ENCODE results near the gene KIF23. TPM values are rescaled to one million over a fixed set of nuclear protein-coding genes. Genes with fewer than 3 reads are reported as not detected.

Gene KIF23
- total RNA-seq, 1 donor from 2014 or later: 1.5 TPM

DNA sequence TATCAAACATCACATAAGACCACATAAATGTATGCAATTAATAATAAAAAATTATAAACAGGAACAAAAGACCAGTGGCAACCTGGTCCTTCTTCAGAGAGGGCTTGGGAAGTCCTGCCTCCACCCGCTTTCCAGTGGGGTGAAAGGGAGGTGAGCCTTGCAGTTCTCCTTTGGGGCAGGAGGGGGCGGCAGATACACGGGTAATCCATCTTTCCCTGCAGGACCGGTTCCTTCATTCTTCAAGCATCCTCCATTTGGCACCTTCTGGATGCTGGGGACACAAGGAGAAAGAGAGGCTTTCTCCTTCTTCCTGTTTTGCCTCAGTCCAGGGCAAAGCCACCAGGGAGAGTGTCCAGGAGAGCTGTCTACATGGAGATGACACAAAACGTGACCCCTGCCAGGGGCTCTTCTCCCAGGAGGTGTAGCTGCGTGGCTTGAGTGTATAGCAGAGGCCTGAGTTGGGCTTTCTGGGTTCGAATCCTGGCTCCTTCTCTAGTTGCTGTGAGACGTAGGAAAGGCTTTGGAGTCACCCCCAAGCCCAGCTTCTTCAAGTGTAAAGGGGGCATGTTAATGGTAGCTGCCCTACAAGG lies 61.7 kb downstream of the KIF23 start:
- peak; percentile 80 for ATAC-seq
- intact Hi-C loops (cut with DNase I): loop anchor here (2.0 to 10.0 kb wide), 6 partner anchors 89 to 1013 kb away; partner anchors contain the start of gene TLE3
- peak; percentile 80 for DNase-seq (ENCODE audit: missing footprints)

DNA sequence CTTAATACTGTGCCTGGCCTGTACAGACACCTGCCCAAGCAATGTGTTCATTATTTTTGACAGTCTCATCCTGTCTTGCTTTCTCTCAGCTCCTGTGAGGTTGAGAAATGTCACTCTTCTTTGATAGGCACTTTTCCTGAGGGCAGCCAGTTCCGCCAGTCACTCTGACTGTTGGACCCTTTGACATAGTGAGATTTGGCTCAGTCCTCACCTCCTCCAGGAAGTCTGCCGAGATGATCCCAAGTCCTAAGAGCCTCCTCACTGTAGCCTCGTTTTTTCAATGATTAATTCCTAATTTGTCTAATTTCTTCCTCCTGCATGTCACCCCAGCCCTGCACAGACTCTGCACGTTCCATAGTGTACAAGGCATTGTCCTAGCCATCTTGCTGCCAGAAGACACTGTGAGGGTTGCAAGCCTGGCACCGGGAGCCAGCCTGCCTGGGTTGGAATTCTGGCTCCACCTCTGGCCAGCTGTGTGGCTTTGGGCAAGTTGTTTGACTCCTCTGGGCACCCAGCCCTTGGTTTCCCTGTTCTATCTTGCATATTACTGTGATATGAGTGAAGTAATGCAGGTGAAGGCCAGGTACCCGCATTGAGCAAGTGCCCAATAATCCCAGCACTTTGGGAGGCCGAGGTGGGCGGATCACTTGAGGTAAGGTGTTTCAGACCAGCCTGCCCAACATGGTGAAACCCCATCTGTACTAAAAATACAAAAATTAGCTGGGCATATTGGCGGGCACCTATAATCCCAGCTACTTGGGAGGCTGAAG lies 62.7 kb downstream of the KIF23 start:
- intact Hi-C loops (cut with DNase I): loop anchor here (2.0 to 10.0 kb wide), 6 partner anchors 88 to 1012 kb away; partner anchors contain the start of gene TLE3
- DNase-seq (ENCODE audit: missing footprints): no peak
- ATAC-seq: no peak

DNA sequence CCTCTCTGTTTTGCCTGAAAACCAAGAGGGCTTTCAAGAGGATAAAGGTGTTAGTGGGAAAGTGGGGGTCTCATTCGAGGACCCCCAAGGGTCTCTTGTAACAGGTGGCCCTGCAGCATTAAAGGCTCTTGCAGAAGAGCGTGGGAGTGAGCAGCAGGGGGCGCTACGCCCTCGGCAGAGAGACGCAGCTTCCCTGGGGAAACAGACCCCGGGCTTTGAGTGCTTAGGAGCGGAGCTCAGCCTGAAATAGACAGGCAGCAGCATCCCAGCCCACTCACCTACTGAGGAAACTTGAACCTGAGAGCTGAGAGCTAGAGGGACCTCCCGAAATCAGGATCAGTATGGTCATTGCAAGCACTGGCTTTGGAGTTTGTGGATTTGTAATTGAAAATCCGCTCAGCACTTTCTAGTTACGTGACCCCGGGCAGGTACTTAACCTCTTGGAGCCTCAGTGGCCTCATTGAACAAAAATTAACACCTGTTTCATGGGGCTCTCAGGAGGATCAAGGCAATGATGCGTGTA lies 64.2 kb downstream of the KIF23 start:
- ATAC-seq (peak; percentile 35), DNase-seq (ENCODE audit: missing footprints) (no peak)
- intact Hi-C loops (cut with DNase I): loop anchor here (5.0 to 10.0 kb wide), 5 partner anchors 86 to 989 kb away; partner anchors contain the start of gene TLE3

DNA sequence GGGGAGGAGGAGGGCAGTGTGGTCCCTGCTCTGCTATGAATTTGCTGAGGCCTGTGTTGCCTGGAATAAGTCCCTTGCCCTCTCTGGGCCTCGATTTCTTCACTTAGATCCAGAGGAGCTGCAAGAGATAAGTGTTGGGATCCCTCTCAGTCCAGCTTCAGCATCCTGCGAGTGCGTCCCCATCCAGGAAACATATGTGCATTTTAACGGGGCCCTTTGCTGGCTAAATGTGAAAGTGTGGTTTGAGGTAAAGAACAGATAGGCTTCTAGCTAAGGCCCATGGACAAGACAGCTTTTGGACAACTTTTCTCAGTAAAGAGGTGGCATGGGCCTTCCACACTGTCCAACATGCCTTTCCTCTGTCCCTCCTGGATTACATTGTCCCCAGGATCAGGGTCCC lies 64.9 kb downstream of the KIF23 start:
- ATAC-seq (no peak), DNase-seq (ENCODE audit: missing footprints) (no peak)
- intact Hi-C loops (cut with DNase I): loop anchor here (5.0 to 10.0 kb wide), 5 partner anchors 86 to 988 kb away; partner anchors contain the start of gene TLE3

DNA sequence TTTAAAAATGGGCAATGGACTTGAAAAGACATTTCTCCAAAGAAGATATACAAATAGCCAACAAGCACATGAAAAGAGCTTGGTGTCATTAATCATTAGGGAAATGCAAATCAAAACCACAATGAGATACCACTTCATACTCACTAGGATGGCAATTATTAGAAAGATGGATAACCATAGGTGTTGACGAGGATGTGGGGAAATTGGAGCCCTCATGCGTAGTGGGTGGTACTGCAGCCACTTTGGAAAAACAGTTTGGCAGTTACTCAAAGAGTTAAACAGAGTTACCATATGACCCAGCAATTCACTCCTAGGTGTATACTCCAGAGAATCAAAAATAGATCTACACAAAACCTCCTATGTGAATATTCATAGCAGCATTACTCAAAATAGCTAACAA lies 65.8 kb downstream of the KIF23 start:
- intact Hi-C loops (cut with DNase I): loop anchor here (5.0 to 10.0 kb wide), 5 partner anchors 85 to 987 kb away; partner anchors contain the start of gene TLE3
- no peak for DNase-seq (ENCODE audit: missing footprints)
- no peak for ATAC-seq

DNA sequence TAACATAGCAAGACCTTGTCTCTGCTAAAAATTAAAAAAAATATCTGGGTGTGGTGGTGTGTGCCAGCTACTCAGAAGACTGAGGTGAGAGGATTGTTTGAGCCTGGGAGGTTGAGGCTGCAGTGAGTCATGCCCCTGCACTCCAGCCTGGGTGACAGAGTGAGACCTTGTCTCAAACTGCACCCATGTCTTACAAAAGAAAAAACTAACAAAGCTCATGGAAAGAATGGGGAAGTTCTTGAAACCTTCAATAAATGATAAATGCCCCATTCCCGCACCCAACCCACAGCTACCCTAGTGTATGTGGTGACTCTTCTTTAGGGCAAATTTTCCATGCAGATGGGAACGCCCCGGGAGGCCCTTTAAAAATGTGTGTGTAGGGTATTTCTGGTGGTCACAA lies 66.8 kb downstream of the KIF23 start:
- no peak for ATAC-seq
- no peak for DNase-seq (ENCODE audit: missing footprints)
- intact Hi-C loops (cut with DNase I): no loop called here

DNA sequence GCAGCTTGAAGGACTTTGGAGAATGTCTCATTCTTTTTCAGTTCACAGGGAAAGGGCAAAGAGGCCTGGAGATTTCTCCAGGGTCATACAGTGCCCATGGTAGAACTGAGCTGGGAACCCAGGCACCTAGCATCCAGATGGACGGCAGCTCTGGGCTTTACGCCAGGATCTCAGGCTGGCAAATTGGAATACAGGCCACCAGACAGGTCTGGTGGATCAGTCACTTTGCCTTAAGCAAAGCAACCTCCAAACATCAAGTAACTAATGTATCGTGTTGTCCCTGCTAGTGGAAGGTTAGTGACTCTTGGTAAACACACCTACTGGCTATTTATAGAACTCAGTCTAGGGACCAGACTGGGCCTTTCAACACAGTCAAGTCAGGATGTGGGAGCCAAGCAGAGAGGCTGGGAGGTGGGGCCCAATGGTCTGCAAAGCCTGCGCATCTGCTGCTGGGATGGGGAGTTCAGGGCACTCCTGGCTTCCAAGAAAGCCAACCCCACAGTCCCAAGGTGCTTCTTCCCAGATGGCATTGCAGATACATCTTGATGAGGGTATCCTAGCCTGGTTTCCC lies 68.6 kb downstream of the KIF23 start:
- DNase-seq (ENCODE audit: missing footprints): no peak
- no peak for ATAC-seq
- intact Hi-C loops (cut with DNase I): no loop called here

DNA sequence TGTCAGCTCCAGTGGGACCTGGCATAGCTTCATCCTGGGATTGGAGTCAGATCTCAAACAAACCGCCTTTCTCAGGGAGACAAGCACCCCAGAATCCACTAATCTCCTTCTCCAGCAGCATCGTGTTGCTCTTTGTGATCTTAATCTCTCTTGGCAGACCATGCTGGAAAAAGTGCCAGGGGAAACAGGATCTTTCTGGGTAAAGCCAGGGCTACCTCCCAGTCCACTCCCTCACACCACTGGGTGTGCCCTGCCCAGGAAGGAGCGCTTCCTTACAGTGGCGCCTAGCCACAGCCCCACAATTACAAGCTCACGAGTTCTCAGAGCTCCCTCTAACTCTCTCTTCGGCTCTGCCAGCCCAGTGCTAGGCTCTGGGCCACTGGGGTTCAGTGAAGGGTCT lies 70.7 kb downstream of the KIF23 start:
- intact Hi-C loops (cut with DNase I): no loop called here
- no peak for ATAC-seq
- no peak for DNase-seq (ENCODE audit: missing footprints)

DNA sequence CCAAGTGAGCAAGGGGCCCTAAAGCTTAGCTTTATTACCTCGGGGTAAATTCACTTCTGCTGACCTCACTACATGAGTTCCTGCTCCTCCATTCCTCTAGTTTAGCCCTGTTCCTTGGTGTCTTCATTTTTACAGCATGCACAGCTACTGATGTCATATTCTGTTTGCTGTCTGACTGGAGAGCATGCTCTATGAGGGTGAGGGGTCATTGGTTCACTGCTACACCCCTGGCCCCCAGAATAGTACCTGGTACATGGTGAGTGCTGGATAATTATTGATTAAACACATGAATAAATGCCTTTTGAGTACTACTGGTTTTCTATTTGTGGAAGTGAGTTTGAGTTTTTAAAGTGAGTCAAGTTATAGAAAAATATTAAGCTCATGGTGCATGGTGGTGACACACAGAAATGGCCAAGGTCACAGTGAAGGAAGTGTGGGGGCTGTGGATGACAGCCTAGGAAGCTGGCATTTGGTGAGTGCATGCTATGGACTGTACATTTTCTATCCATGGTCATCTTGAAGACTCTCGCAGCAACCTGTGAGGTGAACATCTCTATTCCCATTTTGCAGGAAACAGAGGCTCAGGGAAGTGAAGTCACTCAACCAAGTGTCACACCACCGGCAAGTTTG lies 72.4 kb downstream of the KIF23 start:
- DNase-seq (ENCODE audit: missing footprints): no peak
- intact Hi-C loops (cut with DNase I): no loop called here

DNA sequence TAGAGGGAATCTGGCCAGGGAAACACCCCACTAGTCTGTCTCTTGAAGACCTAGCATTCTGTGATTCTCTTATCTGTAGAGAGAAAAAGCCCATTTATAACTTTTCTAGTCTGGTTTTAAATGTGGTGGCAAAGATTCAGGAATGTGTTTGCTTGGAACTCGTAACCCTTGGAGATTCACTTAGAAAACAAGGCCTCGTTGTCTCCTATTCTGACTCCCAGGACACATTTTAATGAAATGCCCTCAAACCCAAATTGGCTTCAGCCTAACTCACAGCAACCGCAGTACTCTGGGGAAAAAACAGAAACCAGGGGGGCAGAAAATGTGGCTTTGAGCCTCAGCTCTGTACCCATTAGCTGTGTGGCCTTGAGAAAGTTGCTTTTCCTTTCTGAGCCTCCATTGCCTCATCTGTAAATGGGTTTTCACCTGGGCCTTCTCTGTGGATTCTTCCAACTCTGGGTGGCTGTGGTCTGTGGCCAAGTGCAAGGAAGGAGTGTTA lies 75.0 kb downstream of the KIF23 start:
- intact Hi-C loops (cut with DNase I): no loop called here
- ATAC-seq (peak; percentile 51), DNase-seq (ENCODE audit: missing footprints) (no peak)

More for the DNA sequence above, 72.4 kb downstream of the KIF23 start:
- no peak for ATAC-seq

DNA sequence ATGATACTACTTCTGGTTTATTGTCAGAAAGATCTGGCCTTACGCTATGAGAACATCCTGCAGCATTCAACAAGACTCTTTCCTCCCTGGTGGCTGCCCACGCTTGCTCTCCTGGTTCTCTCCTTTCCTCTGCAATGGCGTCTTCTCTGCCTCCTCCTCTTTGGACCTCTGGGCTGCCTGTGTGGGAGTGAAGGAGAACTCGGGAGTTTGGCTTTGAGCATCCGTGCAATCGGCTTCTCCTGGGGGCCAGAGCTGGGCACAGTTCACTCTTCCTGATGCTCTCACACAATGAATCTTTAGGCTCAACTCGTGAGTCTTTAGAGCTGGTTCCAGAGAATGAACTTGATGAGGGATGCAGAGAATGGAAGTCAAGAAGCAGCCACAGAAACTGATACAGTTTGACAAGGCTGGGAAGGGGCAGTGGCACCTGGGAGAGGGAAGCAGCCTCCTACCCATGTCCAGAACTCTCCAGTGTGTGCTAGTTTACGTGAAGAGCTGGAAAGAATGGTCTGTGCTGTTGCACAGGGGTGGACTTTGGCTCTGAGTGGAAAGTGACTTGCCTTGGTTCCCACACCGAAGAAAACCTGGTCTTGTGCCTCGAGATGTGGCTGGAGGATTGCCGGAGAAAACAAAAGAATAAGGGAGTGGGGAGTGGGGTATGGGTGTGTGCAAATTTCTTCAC lies 76.3 kb downstream of the KIF23 start:
- ATAC-seq (no peak), DNase-seq (ENCODE audit: missing footprints) (no peak)
- intact Hi-C loops (cut with DNase I): no loop called here

DNA sequence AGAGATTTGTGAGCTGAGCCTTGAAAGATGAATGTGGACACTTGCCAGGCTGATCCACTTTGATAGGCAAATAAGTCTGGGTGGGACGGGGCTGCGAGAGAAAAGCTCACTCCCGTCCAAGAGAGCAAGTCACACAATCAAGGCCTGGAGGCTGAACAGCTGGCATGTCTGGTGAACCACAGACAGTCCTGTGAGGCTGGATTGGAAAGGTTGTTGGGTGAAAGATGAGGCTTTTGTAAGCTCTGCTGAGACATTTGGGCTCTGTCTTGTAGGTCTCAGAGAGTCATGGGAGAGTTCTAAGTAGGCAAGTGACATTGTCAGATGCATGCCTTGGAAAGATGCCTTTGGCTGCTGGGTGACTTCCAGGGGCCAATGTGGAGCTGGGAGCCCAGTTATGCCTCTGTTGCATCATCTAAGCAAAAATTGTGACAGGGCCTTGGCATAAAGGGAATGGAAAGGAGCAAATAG lies 76.9 kb downstream of the KIF23 start:
- peak; percentile 86 for ATAC-seq
- peak; percentile 71 for DNase-seq (ENCODE audit: missing footprints)
- intact Hi-C loops (cut with DNase I): no loop called here

DNA sequence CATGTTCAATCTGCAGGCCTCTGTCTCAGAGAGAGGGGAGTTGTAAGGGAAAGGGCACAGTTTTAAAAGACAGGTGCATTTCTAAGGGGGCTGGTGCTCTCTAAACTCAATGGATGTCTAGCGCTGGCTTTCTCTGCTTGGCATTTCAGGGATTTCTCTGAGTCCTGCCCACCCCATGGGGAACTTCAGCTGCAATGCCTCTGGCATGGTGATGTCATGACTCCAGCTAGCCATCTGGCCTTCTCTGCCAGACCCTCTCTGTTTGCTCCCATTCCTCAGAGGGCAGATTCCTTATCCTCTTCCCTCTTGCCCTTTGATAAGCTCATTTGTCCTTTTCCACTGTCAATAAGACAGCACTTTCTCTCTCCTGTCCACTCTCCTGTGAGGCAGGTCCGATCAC lies 79.3 kb downstream of the KIF23 start:
- DNase-seq (ENCODE audit: missing footprints): no peak
- intact Hi-C loops (cut with DNase I): no loop called here
- ATAC-seq: no peak

DNA sequence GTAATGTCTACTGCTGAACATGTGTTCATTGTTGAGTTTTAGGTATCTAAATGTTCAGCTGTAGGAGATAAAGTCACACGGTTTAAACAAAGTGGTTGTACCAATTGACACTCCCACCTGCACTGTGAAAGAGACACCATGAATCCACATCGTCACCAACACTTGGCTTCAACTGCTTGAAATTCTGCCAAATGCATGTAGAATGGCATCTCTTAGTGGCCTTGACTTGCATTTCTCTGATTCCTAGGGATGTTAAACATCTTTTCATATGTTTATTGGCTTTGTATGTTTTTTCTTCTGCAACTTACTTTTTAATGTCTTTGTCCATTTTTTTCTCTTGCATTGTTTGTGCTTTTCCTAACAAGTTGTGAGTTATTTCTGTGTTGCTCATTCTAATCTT lies 81.9 kb downstream of the KIF23 start:
- intact Hi-C loops (cut with DNase I): no loop called here
- ATAC-seq (no peak), DNase-seq (ENCODE audit: missing footprints) (no peak)

DNA sequence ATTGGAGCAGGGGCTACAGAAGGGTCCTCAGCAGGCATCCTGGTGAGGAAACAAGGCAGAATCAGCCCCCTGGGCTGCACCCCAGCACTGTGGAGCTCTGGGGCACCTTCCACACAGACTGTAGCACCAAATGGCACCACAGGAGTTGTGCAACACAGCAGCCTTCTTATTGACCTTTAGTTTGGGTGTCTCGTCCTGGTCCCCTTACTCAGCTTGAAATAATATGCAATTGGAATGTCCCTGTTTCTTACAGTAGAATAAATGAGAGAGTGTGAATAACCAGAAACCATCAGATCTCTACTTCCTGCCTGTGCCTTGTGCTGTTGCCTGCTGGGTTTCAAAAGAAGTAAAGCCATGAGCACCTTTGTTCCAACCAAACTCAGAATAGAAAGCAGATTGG lies 82.9 kb downstream of the KIF23 start:
- ATAC-seq (no peak), DNase-seq (ENCODE audit: missing footprints) (no peak)
- intact Hi-C loops (cut with DNase I): no loop called here

DNA sequence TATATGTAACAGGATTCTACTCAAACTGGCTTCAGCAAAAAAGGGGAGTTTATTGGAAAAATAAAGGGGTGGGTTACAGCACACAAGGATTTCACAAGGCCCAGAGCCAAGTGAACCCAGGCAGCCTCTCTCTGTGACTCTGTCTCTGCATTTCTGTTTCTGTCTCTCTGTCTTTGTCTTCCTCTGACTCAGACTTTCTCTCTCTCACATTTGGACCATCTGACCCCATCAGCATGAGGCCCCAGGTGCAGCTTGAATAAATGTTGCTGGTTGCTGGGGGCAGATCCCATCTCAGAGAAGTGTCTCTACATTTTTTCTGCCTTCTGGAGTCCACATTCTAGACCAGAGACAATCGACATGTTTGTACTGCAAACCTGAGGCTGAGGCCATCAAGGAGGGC lies 83.5 kb downstream of the KIF23 start:
- ATAC-seq (no peak), DNase-seq (ENCODE audit: missing footprints) (no peak)
- intact Hi-C loops (cut with DNase I): no loop called here
